ENCODE data around the gene ST3GAL6.

ST3GAL6 gene

GRCh38 chr3:98733053-98733811 lies 29.9 kb upstream of the ST3GAL6 start:
- Mint-ChIP-seq H3K36me3 (ENCODE audit: low read depth) (no peaks in the 10 kb centered on the region), H3K27ac (no peak overlapping the region), H3K9me3 (no peaks in the 10 kb centered on the region), H3K4me3 (peak overlapping the region; percentile 67), H3K27me3 (ENCODE audit: low read depth) (peaks cover 70% of the 10 kb centered on the region), H3K4me1 (ENCODE audit: low read depth) (peaks cover 7% of the 10 kb centered on the region)

GRCh38 chr3:98733812-98734281 lies 29.3 kb upstream of the ST3GAL6 start:
- no peak overlapping the region for H3K27ac Mint-ChIP-seq

GRCh38 chr3:98734306-98734705 lies 28.8 kb upstream of the ST3GAL6 start:
- H3K36me3 Mint-ChIP-seq (ENCODE audit: low read depth) = no peaks in the 10 kb centered on the region

More at GRCh38 chr3:98733812-98734281, 29.3 kb upstream of the ST3GAL6 start:
- H3K9me3 Mint-ChIP-seq = no peaks in the 10 kb centered on the region
- peaks cover 68% of the 10 kb centered on the region for H3K27me3 Mint-ChIP-seq (ENCODE audit: low read depth)
- no peaks in the 10 kb centered on the region for H3K36me3 Mint-ChIP-seq (ENCODE audit: low read depth)
- peak overlapping the region; percentile 67 for H3K4me3 Mint-ChIP-seq
- peaks cover 7% of the 10 kb centered on the region for H3K4me1 Mint-ChIP-seq (ENCODE audit: low read depth)

GRCh38 chr3:98734735-98735134 lies 28.4 kb upstream of the ST3GAL6 start:
- no peaks in the 10 kb centered on the region for H3K9me3 Mint-ChIP-seq
- H3K36me3 Mint-ChIP-seq (ENCODE audit: low read depth) = no peaks in the 10 kb centered on the region
- peaks cover 7% of the 10 kb centered on the region for H3K4me1 Mint-ChIP-seq (ENCODE audit: low read depth)
- no peak overlapping the region for H3K4me3 Mint-ChIP-seq
- no peak overlapping the region for H3K27ac Mint-ChIP-seq
- H3K27me3 Mint-ChIP-seq (ENCODE audit: low read depth) = peaks cover 69% of the 10 kb centered on the region

More at GRCh38 chr3:98734306-98734705, 28.8 kb upstream of the ST3GAL6 start:
- Mint-ChIP-seq H3K4me3 (no peak overlapping the region), H3K27ac (no peak overlapping the region), H3K27me3 (ENCODE audit: low read depth) (peaks cover 69% of the 10 kb centered on the region), H3K9me3 (no peaks in the 10 kb centered on the region), H3K4me1 (ENCODE audit: low read depth) (peaks cover 7% of the 10 kb centered on the region)

DNA sequence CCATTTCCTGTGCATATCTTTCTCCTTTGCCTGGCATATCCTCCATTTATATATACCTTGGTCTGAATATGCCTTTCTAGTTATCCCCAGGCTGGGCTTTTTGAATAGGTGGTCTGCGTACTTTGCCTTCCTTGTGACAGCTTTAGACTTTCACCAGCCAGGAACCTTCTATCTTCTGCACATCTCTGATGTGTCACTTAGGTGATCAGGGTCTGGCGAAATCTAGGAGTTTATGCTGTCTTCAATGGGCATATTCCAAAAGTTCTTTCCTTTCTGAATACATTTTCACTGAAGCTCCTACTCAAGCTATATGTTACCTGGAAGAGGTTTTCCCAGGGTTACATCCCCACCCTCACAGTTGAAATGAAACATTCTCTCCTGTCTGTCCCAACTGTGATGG lies 27.8 kb upstream of the ST3GAL6 start:
- no peaks in the 10 kb centered on the region for H3K36me3 Mint-ChIP-seq (ENCODE audit: low read depth)
- H3K27me3 Mint-ChIP-seq (ENCODE audit: low read depth) = peaks cover 69% of the 10 kb centered on the region
- H3K27ac Mint-ChIP-seq = no peak overlapping the region
- H3K4me1 Mint-ChIP-seq (ENCODE audit: low read depth) = peaks cover 7% of the 10 kb centered on the region
- no peaks in the 10 kb centered on the region for H3K9me3 Mint-ChIP-seq
- no peak overlapping the region for H3K4me3 Mint-ChIP-seq

DNA sequence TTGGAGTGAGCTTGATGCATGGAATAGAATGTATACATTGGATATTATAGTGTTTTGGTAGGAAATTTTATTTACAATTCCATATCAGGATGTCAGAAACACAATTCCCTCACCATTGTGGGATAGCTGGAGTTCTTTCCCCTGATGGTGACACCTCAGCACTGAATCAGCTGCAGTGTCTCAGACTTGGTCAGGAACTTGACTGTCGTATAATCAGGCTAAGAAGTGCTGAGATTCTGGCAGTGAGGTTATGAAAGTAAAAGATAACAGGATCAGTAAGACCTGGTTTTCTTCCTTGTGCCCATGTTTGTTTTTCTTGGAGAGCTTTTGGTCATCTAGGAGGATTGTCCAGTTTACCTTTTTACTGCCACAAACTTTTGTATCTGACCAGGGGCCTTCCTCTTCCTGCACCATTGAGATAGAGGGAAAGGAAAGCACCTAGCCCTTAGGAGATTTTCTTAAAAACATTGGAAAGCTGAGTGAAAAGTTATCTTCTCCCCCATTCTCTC lies 27.3 kb upstream of the ST3GAL6 start:
- H3K4me3 Mint-ChIP-seq = no peak overlapping the region
- peaks cover 69% of the 10 kb centered on the region for H3K27me3 Mint-ChIP-seq (ENCODE audit: low read depth)
- H3K27ac Mint-ChIP-seq = no peak overlapping the region
- H3K9me3 Mint-ChIP-seq = no peaks in the 10 kb centered on the region
- H3K4me1 Mint-ChIP-seq (ENCODE audit: low read depth) = peaks cover 7% of the 10 kb centered on the region
- H3K36me3 Mint-ChIP-seq (ENCODE audit: low read depth) = no peaks in the 10 kb centered on the region

- Mint-ChIP-seq H3K9me3 (no peaks in the 10 kb centered on the region), H3K4me3 (no peak overlapping the region), H3K4me1 (ENCODE audit: low read depth) (peaks cover 5% of the 10 kb centered on the region), H3K27ac (no peak overlapping the region), H3K27me3 (ENCODE audit: low read depth) (peaks cover 71% of the 10 kb centered on the region), H3K36me3 (ENCODE audit: low read depth) (no peaks in the 10 kb centered on the region)
Measured at GRCh38 chr3:98737301-98737700, 25.8 kb upstream of the ST3GAL6 start.

GRCh38 chr3:98739266-98739665 lies 23.9 kb upstream of the ST3GAL6 start:
- no peaks in the 10 kb centered on the region for H3K9me3 Mint-ChIP-seq
- H3K36me3 Mint-ChIP-seq (ENCODE audit: low read depth) = no peaks in the 10 kb centered on the region
- no peaks in the 10 kb centered on the region for H3K4me1 Mint-ChIP-seq (ENCODE audit: low read depth)
- peaks cover 59% of the 10 kb centered on the region for H3K27me3 Mint-ChIP-seq (ENCODE audit: low read depth)
- H3K27ac Mint-ChIP-seq = no peak overlapping the region
- H3K4me3 Mint-ChIP-seq = no peak overlapping the region

DNA sequence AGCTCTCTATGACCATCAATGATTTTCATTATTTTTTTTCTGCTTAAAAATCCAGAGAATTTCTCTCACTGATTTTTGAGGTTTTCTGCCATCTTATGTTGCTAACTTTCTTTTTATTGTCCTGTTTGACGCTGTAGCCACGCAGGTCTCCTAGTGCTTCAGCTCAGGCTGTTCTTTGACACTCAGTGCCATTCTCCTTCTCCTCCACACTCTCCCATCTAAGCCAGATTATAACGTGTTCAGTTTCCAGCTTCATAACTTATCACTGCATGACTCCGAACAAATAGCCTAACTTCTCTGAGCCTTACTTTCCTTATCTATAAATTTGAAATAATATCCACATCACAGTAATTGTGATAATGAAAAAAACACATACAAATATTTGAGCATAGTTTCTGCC lies 22.8 kb upstream of the ST3GAL6 start:
- H3K9me3 Mint-ChIP-seq = no peaks in the 10 kb centered on the region
- peaks cover 49% of the 10 kb centered on the region for H3K27me3 Mint-ChIP-seq (ENCODE audit: low read depth)
- H3K4me1 Mint-ChIP-seq (ENCODE audit: low read depth) = no peaks in the 10 kb centered on the region
- no peak overlapping the region for H3K4me3 Mint-ChIP-seq
- H3K36me3 Mint-ChIP-seq (ENCODE audit: low read depth) = no peaks in the 10 kb centered on the region
- no peak overlapping the region for H3K27ac Mint-ChIP-seq

DNA sequence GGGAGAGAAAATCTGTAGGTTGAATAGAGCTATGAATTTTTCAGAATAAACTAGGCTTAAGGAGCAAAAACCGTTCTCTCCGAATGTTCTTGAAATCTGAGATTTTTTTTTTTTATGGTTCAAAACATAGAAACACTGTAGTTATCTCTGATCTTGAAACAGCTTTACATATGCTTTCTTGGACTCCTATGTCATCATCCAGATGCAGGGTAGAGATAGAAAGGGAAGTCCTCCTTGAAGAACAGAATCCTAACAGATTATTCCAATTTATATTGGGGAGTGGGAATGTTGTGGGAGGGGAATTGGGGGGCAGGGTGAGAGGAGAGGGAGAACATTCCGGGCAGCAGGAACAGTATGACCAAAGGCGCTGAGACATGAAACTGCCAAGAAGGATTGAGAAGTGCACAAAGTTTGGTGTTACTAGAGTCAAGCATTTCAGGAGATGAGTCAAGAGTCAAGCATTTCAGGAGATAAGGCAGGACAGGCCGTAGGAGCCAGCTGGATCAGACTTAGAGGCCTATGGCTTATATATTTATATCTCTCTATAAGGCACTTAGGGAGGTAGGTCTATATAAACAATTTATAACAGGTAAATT lies 21.9 kb upstream of the ST3GAL6 start:
- no peak overlapping the region for H3K4me3 Mint-ChIP-seq
- peaks cover 45% of the 10 kb centered on the region for H3K27me3 Mint-ChIP-seq (ENCODE audit: low read depth)
- no peaks in the 10 kb centered on the region for H3K36me3 Mint-ChIP-seq (ENCODE audit: low read depth)
- H3K4me1 Mint-ChIP-seq (ENCODE audit: low read depth) = no peaks in the 10 kb centered on the region
- no peaks in the 10 kb centered on the region for H3K9me3 Mint-ChIP-seq
- H3K27ac Mint-ChIP-seq = no peak overlapping the region

DNA sequence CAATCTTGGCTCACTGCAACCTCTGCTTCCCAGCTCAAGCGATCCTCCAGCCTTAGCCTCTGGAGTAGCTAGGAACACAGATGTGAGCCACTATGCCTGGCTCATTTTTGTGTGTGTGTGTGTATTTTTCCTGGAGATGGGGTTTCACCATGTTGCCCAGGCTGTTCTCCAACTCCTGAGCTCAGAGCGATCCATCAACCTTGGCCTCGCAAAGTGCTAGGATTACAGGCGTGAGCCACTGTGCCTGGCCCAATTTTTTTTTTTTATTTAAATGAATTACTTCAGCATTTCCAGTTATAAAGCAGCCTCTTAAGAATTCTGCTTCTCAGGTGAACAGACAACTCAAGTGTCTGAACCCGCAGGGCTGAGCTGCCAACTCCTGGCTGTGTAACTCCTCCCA lies 20.1 kb upstream of the ST3GAL6 start:
- H3K4me3 Mint-ChIP-seq = no peak overlapping the region
- no peaks in the 10 kb centered on the region for H3K9me3 Mint-ChIP-seq
- no peaks in the 10 kb centered on the region for H3K36me3 Mint-ChIP-seq (ENCODE audit: low read depth)
- peaks cover 36% of the 10 kb centered on the region for H3K27me3 Mint-ChIP-seq (ENCODE audit: low read depth)
- no peaks in the 10 kb centered on the region for H3K4me1 Mint-ChIP-seq (ENCODE audit: low read depth)
- H3K27ac Mint-ChIP-seq = no peak overlapping the region

DNA sequence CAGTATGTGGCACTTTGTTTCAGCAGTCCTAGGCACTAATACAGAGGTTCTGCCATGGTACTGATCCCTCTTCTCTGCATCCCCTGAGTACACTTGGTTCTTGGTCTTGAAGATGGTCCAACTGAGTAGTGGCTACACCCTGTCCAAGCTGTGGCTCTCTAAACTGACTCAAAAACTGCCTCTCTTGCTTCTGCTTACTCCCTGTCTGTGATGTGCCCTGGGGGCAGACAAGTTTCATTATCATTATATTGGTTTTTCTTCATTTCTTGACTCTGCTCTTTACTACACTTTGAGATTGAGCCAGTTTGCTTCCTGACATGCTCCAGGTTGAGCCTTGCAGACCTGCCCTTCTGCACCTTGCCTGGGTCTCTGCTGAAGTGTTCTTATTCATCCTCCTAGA lies 18.9 kb upstream of the ST3GAL6 start:
- Mint-ChIP-seq H3K36me3 (ENCODE audit: low read depth) (no peaks in the 10 kb centered on the region), H3K9me3 (no peaks in the 10 kb centered on the region), H3K4me3 (no peak overlapping the region), H3K4me1 (ENCODE audit: low read depth) (no peaks in the 10 kb centered on the region), H3K27me3 (ENCODE audit: low read depth) (peaks cover 34% of the 10 kb centered on the region), H3K27ac (no peak overlapping the region)

DNA sequence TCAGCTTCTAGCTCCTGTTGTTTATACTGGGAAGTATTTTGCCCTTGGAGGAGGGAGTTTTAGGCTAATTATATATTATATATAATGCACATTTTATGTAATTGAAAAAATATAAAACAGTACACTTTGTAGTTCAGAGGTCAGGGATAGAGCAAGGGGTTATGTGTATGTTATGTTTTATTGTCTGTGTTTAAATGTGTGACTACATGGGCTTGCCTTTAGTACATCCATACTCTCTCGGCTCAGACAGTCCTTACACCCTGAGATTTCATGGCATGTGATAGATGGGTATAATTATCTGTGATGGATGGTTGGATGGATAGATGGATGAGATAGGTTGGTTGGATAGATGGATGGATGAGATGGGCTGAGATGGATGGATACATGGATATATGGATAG lies 17.4 kb upstream of the ST3GAL6 start:
- Mint-ChIP-seq H3K27ac (no peak overlapping the region), H3K9me3 (no peaks in the 10 kb centered on the region), H3K4me1 (ENCODE audit: low read depth) (no peaks in the 10 kb centered on the region), H3K36me3 (ENCODE audit: low read depth) (no peaks in the 10 kb centered on the region), H3K4me3 (no peak overlapping the region), H3K27me3 (ENCODE audit: low read depth) (peaks cover 29% of the 10 kb centered on the region)

GRCh38 chr3:98746122-98746521 lies 17.0 kb upstream of the ST3GAL6 start:
- H3K36me3 Mint-ChIP-seq (ENCODE audit: low read depth) = no peaks in the 10 kb centered on the region
- H3K27me3 Mint-ChIP-seq (ENCODE audit: low read depth) = peaks cover 25% of the 10 kb centered on the region
- no peak overlapping the region for H3K27ac Mint-ChIP-seq
- H3K9me3 Mint-ChIP-seq = no peaks in the 10 kb centered on the region
- H3K4me3 Mint-ChIP-seq = no peak overlapping the region
- H3K4me1 Mint-ChIP-seq (ENCODE audit: low read depth) = no peaks in the 10 kb centered on the region

- Mint-ChIP-seq H3K4me3 (no peak overlapping the region), H3K4me1 (ENCODE audit: low read depth) (no peaks in the 10 kb centered on the region), H3K27me3 (ENCODE audit: low read depth) (peaks cover 22% of the 10 kb centered on the region), H3K27ac (no peak overlapping the region), H3K9me3 (no peaks in the 10 kb centered on the region), H3K36me3 (ENCODE audit: low read depth) (no peaks in the 10 kb centered on the region)
Measured at GRCh38 chr3:98746882-98747281, 16.3 kb upstream of the ST3GAL6 start.

Data from T-helper 1 cell treated with Interleukin-12 subunit alpha and Interleukin-12 subunit beta and Interleukin-4 antibody, amounts not matched to agents 30 μg/mL and 1 μg/mL, for 36 hours (primary cell).